K562 (cell line): ENCODE results near the gene MEX3A. TPM values are rescaled to one million over a fixed set of nuclear protein-coding genes. Genes with fewer than 3 reads are reported as not detected.

Source experiments
- ATF7 ChIP-seq: fragments of 450-650 bp; IDR thresholded peaks from 2 replicates; pipeline ENCODE4 v1.7.1; 2014; ENCODE audit warnings: mild to moderate bottlenecking, moderate library complexity
- COPS2 ChIP-seq: fragments of 450-650 bp; conservative IDR thresholded peaks from 2 replicates; pipeline ENCODE4 v1.6.1; 2016; ENCODE audit warnings: mild to moderate bottlenecking, moderate library complexity
- CTCF ChIP-seq, 3 experiments: IDR thresholded peaks in 2 of 3; conservative IDR thresholded peaks in 1 of 3; 2 replicates each; pipeline ENCODE4 v1.5.1; 2011 to 2012; ENCODE audit warnings: low read length in 3 of 3, mild to moderate bottlenecking in 3 of 3, control low read depth in 2 of 3, improper control_type of control experiment in 1 of 3, inconsistent platforms in 1 of 3, low read depth in 1 of 3, mixed read lengths in 1 of 3, moderate library complexity in 1 of 3; ENCODE audit not compliant: insufficient read depth in 2 of 3
- DMBX1 ChIP-seq: fragments of 250-450 bp; sonication (Bioruptor Pico); IDR thresholded peaks from 2 replicates; pipeline ENCODE4 v1.8.0; 2022; ENCODE audit warnings: inconsistent platforms, mild to moderate bottlenecking, moderate library complexity, borderline replicate concordance
- ESRRA ChIP-seq: fragments of 450-650 bp; IDR thresholded peaks from 2 replicates; pipeline ENCODE4 v1.6.1; 2014; ENCODE audit warnings: low read depth, mild to moderate bottlenecking, moderate library complexity, borderline replicate concordance
- MTA3 ChIP-seq: fragments of 450-650 bp; formaldehyde crosslinking; IDR thresholded peaks from 2 replicates; pipeline ENCODE4 v1.6.1; 2017; ENCODE audit warnings: mild to moderate bottlenecking, borderline replicate concordance
- THAP12 ChIP-seq: fragments of 250-450 bp; sonication (Bioruptor Pico); IDR thresholded peaks from 2 replicates; pipeline ENCODE4 v1.9.0; 2021; ENCODE audit warnings: mild to moderate bottlenecking, inconsistent platforms
- polyA plus RNA-seq, 8 experiments: library from polyadenylated mRNA; depleted of rRNA in 4 of 8; stranded (reverse) in 5 of 8; unstranded in 3 of 8; fragments of >200 nt; fragmentation: Nextera tagmentation in 2 of 8; fragmentation: Illumina TruSeq in 1 of 8; extraction: Ambion mirVana in 2 of 8; extraction: Trizol in 1 of 8; gene quantifications; 2 replicates each; pipeline versions ENCODE4 v1.2.1 to v1.2.3, GENCODE V29; 2011 to 2014; ENCODE audit warnings: inconsistent platforms in 1 of 8, missing spikeins in 1 of 8
- total RNA-seq, 7 experiments: library from RNA; depleted of rRNA in 6 of 7; stranded (reverse); fragments of >200 nt in 6 of 7; fragmentation: Illumina TruSeq in 2 of 7; extraction: Trizol in 2 of 7; gene quantifications; 2 replicates each; pipeline versions ENCODE4 v1.2.1 to v1.2.3, GENCODE V29; 2011 to 2021; ENCODE audit warnings: low replicate concordance in 1 of 7
- TF ChIP-seq, protein P1 (sequence below), 2 experiments: IDR thresholded peaks; 2 replicates each; pipeline ENCODE4 v1.6.1; 2012; ENCODE audit warnings: improper control_type of control experiment in 2 of 2, low read depth in 2 of 2, low read length in 2 of 2, borderline replicate concordance in 1 of 2
- TF ChIP-seq, protein P2 (sequence below), 2 experiments: fragments of 450-650 bp; formaldehyde crosslinking in 1 of 2; IDR thresholded peaks; 2 replicates each; pipeline versions ENCODE4 v1.4.0 to v1.6.1; 2014 to 2020; ENCODE audit warnings: mild to moderate bottlenecking in 2 of 2, borderline replicate concordance in 1 of 2, low read depth in 1 of 2

MEX3A gene
- total and polyA plus RNA-seq, 9 of the 15 experiments (the other 6 are each of a cell fraction or from before 2014, with no cell fraction given): 0.36 to 13.7 (median 5.2) TPM

DNA sequence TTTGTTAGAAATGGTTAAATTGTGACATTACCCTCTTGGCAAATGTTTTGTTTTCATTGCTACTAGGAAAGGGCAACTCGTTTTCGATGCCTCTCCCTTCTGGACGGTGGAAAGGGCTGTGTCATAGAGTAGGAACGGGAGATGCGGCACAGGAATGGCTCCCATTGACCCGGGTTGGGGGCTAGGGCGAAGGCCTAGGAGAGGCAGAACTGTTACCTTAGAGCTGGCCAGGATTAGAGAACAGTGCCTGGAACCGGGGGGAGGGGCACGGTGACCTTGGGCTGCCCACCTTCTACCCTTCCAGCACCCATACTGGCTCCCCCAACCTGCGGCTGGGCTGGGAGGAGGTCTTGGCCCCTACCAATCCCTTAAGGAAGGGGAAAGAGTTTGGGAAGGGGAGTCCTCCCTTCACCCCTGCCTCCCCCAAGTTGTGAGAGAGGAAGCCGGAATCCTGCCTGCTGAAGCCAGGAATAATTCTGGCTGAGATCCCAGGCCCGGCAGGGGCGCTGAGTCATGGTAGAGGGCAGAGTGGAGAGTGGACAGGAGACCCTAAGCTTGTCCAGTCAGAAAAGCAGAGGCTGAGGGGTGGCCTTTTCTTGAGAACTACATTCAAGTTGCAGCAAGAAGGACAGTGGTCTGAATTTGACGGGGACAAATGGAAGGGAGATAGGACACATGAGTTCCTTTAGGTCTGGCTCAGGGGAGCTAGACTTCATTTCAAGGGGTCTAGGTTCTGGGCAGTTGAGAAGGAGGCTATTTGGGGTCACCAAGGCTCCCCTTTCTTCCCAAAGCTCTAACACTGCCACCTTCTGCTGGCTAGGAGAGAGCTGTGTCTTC, 40.5 kb upstream of the MEX3A start (continued):
- TF ChIP-seq THAP12 (CRISPR knock-in tag) (no peak; the same call in 1 of the 2 replicates), ESRRA (peak; percentile 92), DMBX1 (CRISPR knock-in tag) (peak; percentile 61; the same call in 1 of the 2 replicates), MTA3 (peak; percentile 87), ATF7 (peak; percentile 36), CTCF (IDR thresholded peaks at IDR 0.05 in 2 of 3, conservative IDR thresholded peaks at IDR 0.05 in 1 of 3; ENCODE audit: insufficient read depth in 2 of 3, low read depth in 1 of 3, low read length in 3 of 3) (peak in 1 of 3 experiments; percentile 35; a peak in 2 of 6 replicates), COPS2 (no peak)
- TF ChIP-seq, protein P1, sequence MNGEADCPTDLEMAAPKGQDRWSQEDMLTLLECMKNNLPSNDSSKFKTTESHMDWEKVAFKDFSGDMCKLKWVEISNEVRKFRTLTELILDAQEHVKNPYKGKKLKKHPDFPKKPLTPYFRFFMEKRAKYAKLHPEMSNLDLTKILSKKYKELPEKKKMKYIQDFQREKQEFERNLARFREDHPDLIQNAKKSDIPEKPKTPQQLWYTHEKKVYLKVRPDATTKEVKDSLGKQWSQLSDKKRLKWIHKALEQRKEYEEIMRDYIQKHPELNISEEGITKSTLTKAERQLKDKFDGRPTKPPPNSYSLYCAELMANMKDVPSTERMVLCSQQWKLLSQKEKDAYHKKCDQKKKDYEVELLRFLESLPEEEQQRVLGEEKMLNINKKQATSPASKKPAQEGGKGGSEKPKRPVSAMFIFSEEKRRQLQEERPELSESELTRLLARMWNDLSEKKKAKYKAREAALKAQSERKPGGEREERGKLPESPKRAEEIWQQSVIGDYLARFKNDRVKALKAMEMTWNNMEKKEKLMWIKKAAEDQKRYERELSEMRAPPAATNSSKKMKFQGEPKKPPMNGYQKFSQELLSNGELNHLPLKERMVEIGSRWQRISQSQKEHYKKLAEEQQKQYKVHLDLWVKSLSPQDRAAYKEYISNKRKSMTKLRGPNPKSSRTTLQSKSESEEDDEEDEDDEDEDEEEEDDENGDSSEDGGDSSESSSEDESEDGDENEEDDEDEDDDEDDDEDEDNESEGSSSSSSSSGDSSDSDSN (IDR thresholded peaks at IDR 0.05; ENCODE audit: borderline replicate concordance in 1 of 2, low read depth in 2 of 2, low read length in 2 of 2): 0 out of 4 replicates have a peak, but pooled peaks of 1 of the 2 experiments have one; percentile 15
- TF ChIP-seq, protein P2, sequence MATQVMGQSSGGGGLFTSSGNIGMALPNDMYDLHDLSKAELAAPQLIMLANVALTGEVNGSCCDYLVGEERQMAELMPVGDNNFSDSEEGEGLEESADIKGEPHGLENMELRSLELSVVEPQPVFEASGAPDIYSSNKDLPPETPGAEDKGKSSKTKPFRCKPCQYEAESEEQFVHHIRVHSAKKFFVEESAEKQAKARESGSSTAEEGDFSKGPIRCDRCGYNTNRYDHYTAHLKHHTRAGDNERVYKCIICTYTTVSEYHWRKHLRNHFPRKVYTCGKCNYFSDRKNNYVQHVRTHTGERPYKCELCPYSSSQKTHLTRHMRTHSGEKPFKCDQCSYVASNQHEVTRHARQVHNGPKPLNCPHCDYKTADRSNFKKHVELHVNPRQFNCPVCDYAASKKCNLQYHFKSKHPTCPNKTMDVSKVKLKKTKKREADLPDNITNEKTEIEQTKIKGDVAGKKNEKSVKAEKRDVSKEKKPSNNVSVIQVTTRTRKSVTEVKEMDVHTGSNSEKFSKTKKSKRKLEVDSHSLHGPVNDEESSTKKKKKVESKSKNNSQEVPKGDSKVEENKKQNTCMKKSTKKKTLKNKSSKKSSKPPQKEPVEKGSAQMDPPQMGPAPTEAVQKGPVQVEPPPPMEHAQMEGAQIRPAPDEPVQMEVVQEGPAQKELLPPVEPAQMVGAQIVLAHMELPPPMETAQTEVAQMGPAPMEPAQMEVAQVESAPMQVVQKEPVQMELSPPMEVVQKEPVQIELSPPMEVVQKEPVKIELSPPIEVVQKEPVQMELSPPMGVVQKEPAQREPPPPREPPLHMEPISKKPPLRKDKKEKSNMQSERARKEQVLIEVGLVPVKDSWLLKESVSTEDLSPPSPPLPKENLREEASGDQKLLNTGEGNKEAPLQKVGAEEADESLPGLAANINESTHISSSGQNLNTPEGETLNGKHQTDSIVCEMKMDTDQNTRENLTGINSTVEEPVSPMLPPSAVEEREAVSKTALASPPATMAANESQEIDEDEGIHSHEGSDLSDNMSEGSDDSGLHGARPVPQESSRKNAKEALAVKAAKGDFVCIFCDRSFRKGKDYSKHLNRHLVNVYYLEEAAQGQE (IDR thresholded peaks at IDR 0.05; ENCODE audit: borderline replicate concordance): 0 out of 2 replicates have a peak, but pooled peaks have one; percentile 15
- TF ChIP-seq, protein P2 (CRISPR knock-in tag; IDR thresholded peaks at IDR 0.05; ENCODE audit: low read depth): no peak
